Activated T-cell treated with anti-CD3 and anti-CD28 coated beads for 24 hours (primary cell): Measurements from ENCODE around the gene MATR3.
"Not testable (repeated sequence)": the region's sequence is repeated elsewhere in the genome, so short reads cannot be mapped to it uniquely, and the experiment has no call there.

Experiments used
- DNase-seq: peaks from one replicate; pipeline ENCODE4 v3.0.0-alpha.2; 2020; ENCODE audit warnings: low read depth

Gene MATR3

GRCh38 chr5:139354186-139354585 lies 60.6 kb downstream of the MATR3 start:
- DNase-seq: no peak

- not testable (repeated sequence) for DNase-seq
Measured at GRCh38 chr5:139355900-139356299, 62.4 kb downstream of the MATR3 start.

GRCh38 chr5:139358064-139358463 lies 64.5 kb downstream of the MATR3 start:
- no peak for DNase-seq

DNA sequence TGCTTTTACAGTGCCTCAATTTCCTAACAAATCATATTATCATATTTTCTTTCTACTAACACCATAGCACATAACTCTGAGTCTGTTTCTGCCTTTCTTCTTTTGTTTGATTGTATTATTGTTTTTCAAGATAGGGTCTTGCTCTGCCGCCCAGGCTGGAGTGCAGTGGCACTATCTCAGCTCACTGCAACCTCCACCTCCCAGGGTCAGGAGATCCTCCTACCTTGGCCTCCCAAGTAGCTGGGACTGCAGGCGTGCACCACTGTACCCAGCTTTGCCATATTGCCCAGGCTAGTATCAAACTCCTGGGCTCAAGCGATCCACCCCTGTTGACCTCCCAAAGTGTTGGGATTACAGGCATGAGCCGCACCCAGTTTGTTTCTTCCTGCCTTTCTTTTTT lies 66.8 kb downstream of the MATR3 start:
- no peak for DNase-seq

DNA sequence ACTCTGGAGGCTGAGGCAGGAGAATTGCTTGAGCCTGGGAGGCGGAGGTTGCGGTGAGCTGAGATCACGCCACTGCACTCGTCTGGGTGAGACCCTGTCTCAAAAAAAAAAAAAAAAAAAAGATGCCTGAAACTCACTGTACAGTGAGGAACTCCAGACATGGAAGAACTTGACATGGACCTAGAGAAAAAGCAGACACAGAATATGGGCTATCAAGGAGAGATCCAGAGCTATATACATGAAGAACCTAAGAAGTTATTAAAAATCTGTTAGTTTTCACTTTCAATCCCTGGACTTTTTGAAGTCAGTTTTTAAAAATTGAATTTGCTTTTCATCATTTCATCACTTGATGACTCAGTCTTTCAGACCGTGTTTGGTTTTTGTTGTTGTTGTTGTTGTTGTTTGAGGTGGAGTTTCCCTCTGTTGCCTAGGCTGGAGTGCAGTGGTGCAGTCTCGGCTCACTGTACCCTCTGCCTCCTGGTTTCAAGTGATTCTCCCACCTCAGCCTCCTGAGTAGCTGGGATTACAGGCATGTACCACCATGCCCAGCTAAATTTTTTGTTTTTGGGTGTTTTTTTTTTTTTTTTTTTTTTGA lies 68.4 kb downstream of the MATR3 start:
- DNase-seq: no peak

DNA sequence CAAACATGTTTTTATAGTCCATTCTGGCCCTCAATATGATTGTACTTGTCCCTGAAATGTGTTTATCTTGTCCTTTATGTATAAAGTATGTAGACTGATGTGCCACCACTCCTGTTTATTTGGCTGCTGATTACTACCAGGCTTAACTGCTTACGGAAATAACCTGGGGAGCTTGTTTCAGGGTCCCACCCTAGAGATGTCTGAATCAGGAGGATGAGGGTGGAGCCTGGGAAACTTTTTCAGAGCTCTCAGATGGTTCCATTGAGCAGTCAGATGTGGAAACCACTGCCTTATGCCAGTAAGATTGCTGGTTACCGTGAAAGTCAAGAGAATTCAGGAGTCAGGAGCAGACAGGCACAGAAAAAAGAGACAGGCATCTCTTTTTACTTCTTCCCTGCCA lies 70.4 kb downstream of the MATR3 start:
- no peak for DNase-seq

GRCh38 chr5:139364466-139364865 lies 70.9 kb downstream of the MATR3 start:
- no peak for DNase-seq

DNA sequence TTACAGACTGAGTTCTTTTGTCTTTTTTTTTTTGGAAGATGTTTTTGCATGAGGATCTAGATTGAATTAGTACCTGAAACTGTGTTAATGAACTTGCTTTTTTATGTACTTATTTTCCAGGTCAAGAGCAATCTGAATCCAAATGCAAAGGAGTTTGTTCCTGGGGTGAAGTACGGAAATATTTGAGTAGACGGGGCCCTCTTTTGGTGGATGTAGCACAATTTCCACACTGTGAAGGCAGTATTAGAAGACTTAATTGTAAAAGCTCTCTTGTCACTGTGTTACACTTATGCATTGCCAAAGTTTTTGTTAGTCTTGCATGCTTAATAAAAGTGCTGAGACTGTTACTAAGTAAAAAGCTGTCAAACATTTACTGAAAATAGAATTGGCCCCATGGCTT lies 75.1 kb downstream of the MATR3 start:
- no peak for DNase-seq

GRCh38 chr5:139369181-139369580 lies 75.6 kb downstream of the MATR3 start:
- DNase-seq: no peak

DNA sequence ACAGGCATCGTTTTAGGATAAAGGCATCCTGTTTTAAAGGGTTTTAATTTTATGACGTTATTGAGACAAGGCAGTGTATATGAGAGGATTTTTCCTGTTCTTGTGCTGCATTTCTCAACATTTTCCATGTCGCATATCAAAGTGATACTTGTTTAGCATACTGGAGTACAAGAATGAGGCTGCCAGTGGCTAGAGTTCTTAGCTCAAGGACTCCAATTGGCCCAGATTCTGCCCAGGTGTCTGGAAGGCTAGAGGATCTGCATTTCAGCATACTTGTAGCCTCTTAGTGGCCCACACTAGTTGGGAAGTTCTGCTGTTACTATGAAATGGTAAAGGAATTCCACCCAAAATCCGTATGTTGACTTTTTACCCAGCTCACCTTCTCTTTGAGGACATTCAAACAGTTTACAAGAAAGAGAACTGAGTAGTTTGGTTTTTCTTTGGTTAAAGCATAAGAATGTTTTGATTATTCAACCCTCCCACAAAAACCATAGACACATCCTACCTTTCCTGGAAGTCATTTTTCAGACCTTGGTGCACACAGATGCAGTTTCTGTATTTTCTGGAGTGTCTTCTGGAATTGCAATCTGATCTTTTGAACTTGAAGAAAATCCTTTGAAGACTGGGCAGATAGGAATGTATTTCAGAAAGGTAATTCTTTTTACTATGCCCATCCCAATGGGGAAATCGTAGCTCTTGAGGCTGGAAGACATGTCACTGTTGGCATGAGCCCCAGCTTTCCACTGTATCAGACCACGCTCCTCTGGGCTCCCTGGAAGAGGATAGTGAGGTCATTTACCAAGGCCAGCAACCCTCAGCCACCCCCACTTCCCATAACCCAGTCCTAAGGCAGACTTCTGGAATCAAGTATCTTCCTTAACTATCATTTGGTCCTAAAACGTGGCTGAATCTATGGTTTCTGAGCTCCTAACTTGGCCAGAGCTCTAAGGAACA lies 78.2 kb downstream of the MATR3 start:
- DNase-seq: no peak

DNA sequence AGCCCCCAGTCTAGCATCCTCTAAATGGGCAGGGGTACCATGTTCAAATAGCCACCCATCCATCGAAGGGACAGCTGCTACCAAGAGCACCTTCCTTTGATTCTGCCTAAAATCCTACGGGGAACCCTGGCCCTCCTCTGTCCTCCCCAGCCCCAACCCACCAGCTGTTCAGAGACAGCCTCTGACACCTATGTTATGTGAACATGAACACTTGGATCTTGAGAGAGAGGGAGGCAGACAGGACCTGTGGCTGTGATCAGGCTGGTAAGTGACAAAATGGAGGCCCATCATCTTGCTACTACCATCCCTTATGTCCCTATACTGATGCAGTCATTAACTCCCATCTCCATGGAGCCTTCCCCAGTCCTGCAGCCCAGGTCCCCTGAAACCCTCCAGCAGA lies 81.4 kb downstream of the MATR3 start:
- no peak for DNase-seq

DNA sequence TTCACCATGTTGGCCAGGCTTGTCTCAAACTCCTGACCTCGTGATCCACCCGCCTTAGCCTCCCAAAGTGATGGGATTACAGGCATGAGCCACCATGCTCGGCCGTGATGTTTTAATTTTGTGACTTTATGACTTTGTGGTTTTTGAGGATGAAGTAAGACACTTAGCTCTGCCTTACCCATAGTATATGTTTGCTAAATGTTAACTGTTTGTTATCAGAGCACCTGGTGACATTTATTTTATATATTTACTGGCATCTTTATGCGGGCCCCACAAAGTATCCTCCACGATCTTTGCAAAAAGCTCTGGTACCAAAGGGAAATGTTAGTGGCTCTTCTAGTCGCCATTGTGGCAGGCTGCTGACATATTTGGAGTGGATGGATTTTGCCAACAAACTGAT lies 82.8 kb downstream of the MATR3 start:
- DNase-seq: no peak

- no peak for DNase-seq
Measured at GRCh38 chr5:139377226-139377625, 83.7 kb downstream of the MATR3 start.

- DNase-seq: no peak
Measured at GRCh38 chr5:139378101-139378825, 84.7 kb downstream of the MATR3 start.

DNA sequence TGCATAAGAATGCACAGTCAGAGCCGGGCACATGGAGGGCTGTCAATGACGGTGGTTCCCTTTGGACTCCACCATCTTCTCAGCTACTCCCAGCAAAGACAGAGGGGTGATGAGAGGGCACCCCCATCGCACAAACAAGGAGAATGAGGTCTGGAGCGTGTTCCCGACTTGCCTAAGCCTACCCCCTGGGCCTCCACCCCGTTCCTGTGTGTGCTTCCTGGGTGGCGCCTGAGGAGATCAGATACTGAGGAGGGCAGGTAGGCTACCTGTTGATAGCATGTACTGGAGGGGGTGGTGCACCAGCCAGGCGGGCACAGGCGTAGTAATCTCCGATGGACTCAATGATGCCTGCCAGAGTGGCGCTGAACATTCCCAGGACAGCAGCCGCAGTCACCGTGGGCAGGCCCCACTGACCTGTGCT lies 85.4 kb downstream of the MATR3 start:
- no peak for DNase-seq

DNA sequence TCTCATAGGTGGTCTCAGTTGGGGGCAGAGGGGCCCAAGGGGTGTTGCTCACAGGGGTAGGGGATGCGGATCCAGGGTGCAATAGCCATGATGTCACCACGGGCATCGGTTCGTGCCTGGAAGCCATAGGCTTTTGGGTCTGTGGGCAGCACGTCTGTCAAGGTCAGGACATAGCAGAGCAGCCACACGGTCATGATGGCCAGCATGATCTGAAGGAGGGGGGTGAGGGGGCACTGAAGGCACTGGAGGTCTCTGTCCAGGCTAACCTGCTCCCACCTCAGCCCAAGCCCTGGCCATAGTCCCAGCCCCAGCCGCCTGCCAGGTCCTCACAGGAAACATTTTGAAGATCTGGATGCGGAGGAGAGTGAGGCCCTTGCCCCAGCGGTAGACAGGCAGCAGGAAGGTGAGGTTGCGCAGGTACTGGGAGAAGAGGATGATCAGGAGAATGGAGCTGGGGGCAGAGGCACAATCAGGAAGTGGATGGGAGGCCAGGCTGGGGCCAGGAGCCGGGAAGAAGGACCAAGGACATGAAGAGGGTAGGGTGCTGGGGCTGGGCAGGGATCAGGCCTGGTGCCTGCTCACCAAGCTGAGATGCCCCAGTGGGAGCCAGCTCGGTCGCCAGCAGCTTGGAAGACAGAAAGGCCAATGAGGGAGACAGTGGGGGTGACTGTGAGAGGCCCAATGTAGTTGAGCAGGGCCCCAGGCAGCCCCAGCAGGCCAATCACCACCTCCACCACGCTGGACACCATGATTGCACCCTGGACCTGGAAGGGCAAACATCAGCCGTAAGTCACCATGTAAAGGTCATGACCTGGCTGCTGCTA lies 86.3 kb downstream of the MATR3 start:
- no peak for DNase-seq
